ENCODE results near the gene IL1R2. TPM values are rescaled to one million over a fixed set of nuclear protein-coding genes. Genes with fewer than 3 reads are reported as not detected.

Gene IL1R2
- polyA plus RNA-seq, 1 donor (not counting 4 experiments of a cell fraction or from before 2014, with no cell fraction given), result 57.3 TPM

DNA sequence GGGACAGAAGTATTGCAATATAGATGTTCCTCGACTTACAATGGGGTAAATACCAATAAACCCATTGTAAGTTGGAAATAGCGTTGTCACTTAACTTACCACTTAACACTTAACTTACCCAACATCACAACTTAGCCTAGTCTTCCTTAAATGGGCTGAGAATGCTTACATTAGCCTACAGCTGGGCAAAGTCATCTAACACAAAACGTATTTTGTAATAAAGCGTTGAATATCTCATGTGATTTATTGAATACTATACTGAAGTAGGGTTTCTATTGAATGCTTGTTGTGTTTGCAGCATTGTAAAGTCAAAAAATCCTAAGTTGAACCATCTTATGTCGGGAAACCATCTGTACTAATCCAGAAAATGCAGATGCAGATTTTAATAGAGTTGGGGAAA, 23.6 kb downstream of the IL1R2 start:
- H4K20me1 ChIP-seq (ENCODE audit: control insufficient read depth, extremely low read depth, insufficient read depth, low read length), result no peaks in the 10 kb centered on the region
- no peak overlapping the region for H2AFZ ChIP-seq (ENCODE audit: control insufficient read depth, low read length)
- H3K27me3 ChIP-seq (ENCODE audit: control insufficient read depth, extremely low read depth, insufficient read depth, low read length), result no peaks in the 10 kb centered on the region
- H3K79me2 ChIP-seq (ENCODE audit: control insufficient read depth, insufficient read depth, low read length), result no peaks in the 10 kb centered on the region
- DNase-seq (ENCODE audit: low read depth, low spot score) (no peak), FAIRE-seq (peak; percentile 32)
- TF ChIP-seq EZH2 (IDR thresholded peaks at IDR 0.05; ENCODE audit: low read length), result no peak
- TF ChIP-seq, protein P1, sequence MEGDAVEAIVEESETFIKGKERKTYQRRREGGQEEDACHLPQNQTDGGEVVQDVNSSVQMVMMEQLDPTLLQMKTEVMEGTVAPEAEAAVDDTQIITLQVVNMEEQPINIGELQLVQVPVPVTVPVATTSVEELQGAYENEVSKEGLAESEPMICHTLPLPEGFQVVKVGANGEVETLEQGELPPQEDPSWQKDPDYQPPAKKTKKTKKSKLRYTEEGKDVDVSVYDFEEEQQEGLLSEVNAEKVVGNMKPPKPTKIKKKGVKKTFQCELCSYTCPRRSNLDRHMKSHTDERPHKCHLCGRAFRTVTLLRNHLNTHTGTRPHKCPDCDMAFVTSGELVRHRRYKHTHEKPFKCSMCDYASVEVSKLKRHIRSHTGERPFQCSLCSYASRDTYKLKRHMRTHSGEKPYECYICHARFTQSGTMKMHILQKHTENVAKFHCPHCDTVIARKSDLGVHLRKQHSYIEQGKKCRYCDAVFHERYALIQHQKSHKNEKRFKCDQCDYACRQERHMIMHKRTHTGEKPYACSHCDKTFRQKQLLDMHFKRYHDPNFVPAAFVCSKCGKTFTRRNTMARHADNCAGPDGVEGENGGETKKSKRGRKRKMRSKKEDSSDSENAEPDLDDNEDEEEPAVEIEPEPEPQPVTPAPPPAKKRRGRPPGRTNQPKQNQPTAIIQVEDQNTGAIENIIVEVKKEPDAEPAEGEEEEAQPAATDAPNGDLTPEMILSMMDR (optimal IDR thresholded peaks at IDR 0.05 in 1 of 3, IDR thresholded peaks at IDR 0.05 in 1 of 3, conservative IDR thresholded peaks at IDR 0.05 in 1 of 3; ENCODE audit: extremely low read depth in 1 of 3, insufficient read depth in 2 of 3, low read length in 3 of 3), result no peak
- H3K4me2 ChIP-seq (ENCODE audit: control insufficient read depth, extremely low read depth, insufficient read depth, low read depth, low read length), result no peak overlapping the region
- no peak overlapping the region for H3K27ac ChIP-seq (ENCODE audit: control insufficient read depth, insufficient read depth, low read length)
- dilution Hi-C loops (cut with MboI; ENCODE audit: extremely low pct_ligation_motif_present, low sequenced_read_pairs), result loop anchor here (25.0 kb wide), 1 partner anchor 147 kb away; no protein-coding TSS in a partner anchor
- H3K4me3 ChIP-seq (ENCODE audit: control insufficient read depth in 2 of 3, extremely low read depth in 1 of 3, insufficient read depth in 2 of 3, low read depth in 1 of 3, low read length in 3 of 3), result no peak overlapping the region
- no peak overlapping the region for H3K9ac ChIP-seq (ENCODE audit: control insufficient read depth, extremely low read depth, insufficient read depth, low read length)
- H3K9me3 ChIP-seq (ENCODE audit: control insufficient read depth, low read depth, low read length), result peaks cover 3% of the 10 kb centered on the region
- no peaks in the 10 kb centered on the region for H3K36me3 ChIP-seq (ENCODE audit: control insufficient read depth in 2 of 2, extremely low read depth in 1 of 2, insufficient read depth in 2 of 2, low read length in 2 of 2)
- peaks cover 12% of the 10 kb centered on the region for H3K4me1 ChIP-seq (ENCODE audit: control insufficient read depth, extremely low read depth, insufficient read depth, low read length)
- no peaks in the 10 kb centered on the region for H3K9me1 ChIP-seq (ENCODE audit: control insufficient read depth, extremely low read depth, insufficient read depth, low read length)

GRCh38 chr2:102016399-102016955, 24.7 kb downstream of the IL1R2 start:
- peaks cover 3% of the 10 kb centered on the region for H3K9me3 ChIP-seq (ENCODE audit: control insufficient read depth, low read depth, low read length)
- H3K79me2 ChIP-seq (ENCODE audit: control insufficient read depth, insufficient read depth, low read length), result no peaks in the 10 kb centered on the region
- dilution Hi-C loops (cut with MboI; ENCODE audit: extremely low pct_ligation_motif_present, low sequenced_read_pairs), result loop anchor here (25.0 kb wide), 1 partner anchor 146 kb away; no protein-coding TSS in a partner anchor
- DNase-seq (ENCODE audit: low read depth, low spot score) (peak; percentile 49), FAIRE-seq (no peak)
- H3K27ac ChIP-seq (ENCODE audit: control insufficient read depth, insufficient read depth, low read length), result peak overlapping the region; percentile 41
- H3K4me2 ChIP-seq (ENCODE audit: control insufficient read depth, extremely low read depth, insufficient read depth, low read depth, low read length), result no peak overlapping the region
- TF ChIP-seq EZH2 (IDR thresholded peaks at IDR 0.05; ENCODE audit: low read length), result no peak
- TF ChIP-seq, protein P1 (optimal IDR thresholded peaks at IDR 0.05 in 1 of 3, IDR thresholded peaks at IDR 0.05 in 1 of 3, conservative IDR thresholded peaks at IDR 0.05 in 1 of 3; ENCODE audit: extremely low read depth in 1 of 3, insufficient read depth in 2 of 3, low read length in 3 of 3), result no peak
- H3K9me1 ChIP-seq (ENCODE audit: control insufficient read depth, extremely low read depth, insufficient read depth, low read length), result no peaks in the 10 kb centered on the region
- peaks cover 12% of the 10 kb centered on the region for H3K4me1 ChIP-seq (ENCODE audit: control insufficient read depth, extremely low read depth, insufficient read depth, low read length)
- no peaks in the 10 kb centered on the region for H3K27me3 ChIP-seq (ENCODE audit: control insufficient read depth, extremely low read depth, insufficient read depth, low read length)
- H2AFZ ChIP-seq (ENCODE audit: control insufficient read depth, low read length), result no peak overlapping the region
- H4K20me1 ChIP-seq (ENCODE audit: control insufficient read depth, extremely low read depth, insufficient read depth, low read length), result no peaks in the 10 kb centered on the region
- H3K4me3 ChIP-seq (ENCODE audit: control insufficient read depth in 2 of 3, extremely low read depth in 1 of 3, insufficient read depth in 2 of 3, low read depth in 1 of 3, low read length in 3 of 3), result no peak overlapping the region
- no peaks in the 10 kb centered on the region for H3K36me3 ChIP-seq (ENCODE audit: control insufficient read depth in 2 of 2, extremely low read depth in 1 of 2, insufficient read depth in 2 of 2, low read length in 2 of 2)
- no peak overlapping the region for H3K9ac ChIP-seq (ENCODE audit: control insufficient read depth, extremely low read depth, insufficient read depth, low read length)

Measured in keratinocyte (primary cell).